ENCODE data around the gene LLGL2.
"Not testable (repeated sequence)": the region's sequence is repeated elsewhere in the genome, so short reads cannot be mapped to it uniquely, and the experiment has no call there.

The LLGL2 gene

DNA sequence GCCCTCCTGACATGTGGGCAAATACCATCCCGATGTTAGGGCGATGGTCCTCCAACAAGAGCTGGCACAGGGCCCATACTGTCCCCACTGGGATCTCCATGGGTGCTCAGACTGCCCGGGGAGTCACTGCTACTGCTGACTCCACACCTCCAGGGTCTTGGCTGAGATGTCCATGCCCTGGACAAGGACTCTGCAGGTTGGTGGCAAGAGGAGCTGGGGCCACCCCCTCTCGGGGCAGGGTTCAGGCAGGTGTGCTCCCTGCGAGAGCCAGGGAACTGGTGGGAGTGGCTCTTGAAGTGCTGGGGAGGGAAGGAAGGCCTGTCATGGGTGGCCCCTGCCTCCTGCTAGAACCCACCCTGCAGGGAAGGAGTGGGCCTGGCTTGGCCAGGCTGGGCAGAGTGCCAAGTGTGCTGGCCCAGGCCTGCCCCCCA, 16.6 kb upstream of the LLGL2 start:
- DNase-seq, result no peak

DNA sequence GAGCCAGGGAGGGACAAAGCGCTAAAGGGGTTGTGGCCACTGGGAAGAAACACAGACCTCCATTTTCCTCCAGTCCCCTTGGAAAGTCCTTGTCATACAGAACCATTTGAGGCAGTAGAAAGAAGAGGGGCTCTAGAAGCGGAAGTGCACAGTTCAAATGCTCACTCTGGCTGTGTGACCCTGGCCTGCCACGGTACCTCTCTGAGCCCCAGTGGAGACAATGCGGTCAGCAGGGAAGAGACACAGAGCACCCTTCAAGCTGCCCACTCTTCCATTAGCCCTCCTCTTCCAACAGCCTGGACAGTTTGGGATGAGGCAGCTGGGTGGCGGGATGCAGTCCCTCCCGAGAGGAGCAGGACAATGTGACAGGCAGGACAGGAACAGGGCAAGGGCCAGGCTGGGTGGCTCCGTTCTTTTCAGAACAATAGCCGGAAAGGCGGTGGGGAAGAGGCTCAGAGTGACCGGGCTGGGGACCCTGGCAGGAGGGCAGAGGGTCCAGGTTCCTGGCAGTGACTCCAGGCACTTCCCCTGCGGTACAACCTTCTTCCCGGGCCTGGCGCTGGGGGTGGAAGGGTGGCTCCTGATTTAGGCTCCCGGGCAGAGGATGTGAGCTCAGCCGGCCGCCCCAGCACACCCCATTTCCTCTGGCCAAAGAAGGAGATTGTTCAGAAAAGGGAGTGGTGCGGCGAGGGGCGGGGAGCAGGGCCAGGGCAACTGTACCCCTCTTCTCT, 15.8 kb upstream of the LLGL2 start:
- DNase-seq, result no peak

GRCh38 chr17:75511270-75511609, 14.3 kb upstream of the LLGL2 start:
- no peak for DNase-seq

- no peak for DNase-seq
Observed at GRCh38 chr17:75511610-75512575, 13.6 kb upstream of the LLGL2 start.

DNA sequence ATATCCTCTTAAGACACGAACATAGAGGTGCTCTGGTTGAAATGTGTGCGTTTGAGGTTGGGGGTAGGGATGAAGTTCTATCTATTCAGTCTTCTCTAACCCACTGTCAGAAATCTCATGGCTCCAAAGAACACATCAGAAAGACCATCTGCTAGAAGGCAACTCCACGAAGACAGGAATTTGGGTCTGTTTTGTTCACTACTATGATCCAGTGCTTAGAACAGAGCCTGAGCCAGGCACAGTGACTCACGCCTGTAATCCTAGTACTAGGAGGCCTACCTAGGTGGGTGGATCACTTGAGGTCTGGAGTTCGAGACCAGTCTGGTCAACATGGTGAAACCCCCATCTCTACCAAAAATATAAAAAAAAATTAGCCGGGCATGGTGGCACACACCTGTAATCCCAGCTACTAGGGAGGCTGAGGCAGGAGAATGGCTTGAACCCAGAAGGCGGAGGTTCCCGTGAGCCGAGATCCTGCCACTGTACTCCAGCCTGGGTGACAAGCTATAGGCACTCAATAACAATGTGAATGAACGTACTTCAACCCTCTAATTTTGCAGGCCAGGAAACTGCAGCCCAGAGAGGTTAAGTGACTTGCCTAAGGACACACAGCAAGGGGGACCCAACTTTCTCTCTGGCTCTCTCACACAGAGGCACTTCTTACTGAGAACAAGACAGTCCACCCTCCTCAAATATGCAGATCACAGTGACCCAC, 12.4 kb upstream of the LLGL2 start:
- no peak for DNase-seq

DNA sequence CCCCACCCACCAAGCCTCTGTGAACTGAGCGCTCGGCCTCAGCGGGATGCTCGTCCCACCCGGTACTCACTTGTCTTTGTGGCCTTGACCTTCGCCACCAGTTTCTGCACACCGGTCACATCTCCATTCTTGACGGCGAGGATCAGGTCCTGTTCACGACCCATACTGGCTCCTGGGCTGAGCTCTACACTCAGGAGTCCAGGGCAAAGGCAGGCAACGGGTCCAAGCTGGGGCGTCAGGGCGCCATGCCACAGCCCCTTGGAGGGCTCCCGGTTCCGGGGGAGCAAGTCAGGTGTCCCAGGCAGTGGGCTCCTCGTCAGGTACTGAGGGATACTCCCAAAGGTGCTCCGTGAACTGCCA, 11.9 kb upstream of the LLGL2 start:
- no peak for DNase-seq

GRCh38 chr17:75514299-75514918, 11.1 kb upstream of the LLGL2 start:
- no peak for DNase-seq

DNA sequence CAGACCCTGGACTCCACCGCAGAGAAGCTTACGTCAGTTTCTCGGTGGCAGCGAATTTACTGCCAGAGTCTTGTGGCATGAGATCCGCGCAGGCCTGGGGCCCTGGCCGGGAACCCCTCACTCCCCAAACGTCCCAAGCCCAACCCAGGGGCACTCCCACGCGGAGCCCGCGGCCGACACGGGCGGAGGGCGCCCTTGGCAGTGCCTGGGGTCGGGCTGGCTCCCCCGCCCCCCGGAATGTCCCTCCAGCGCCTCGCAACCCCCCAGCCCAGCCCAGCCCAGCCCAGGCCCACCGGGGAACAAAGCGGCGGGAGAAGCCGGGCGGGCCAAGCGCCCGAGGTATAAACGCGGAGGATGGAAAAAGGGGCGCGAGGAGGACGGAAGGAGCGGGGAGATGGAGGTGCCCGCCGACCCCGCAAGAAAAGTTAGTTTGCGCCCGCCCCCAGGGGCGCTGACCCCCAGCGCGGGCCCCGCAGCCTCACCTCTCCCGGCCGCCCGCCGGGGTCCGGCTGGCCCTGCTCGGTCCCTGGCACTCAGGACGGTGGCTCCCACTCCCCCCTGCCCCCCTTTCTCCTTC, 10.5 kb upstream of the LLGL2 start:
- DNase-seq, result no peak

DNA sequence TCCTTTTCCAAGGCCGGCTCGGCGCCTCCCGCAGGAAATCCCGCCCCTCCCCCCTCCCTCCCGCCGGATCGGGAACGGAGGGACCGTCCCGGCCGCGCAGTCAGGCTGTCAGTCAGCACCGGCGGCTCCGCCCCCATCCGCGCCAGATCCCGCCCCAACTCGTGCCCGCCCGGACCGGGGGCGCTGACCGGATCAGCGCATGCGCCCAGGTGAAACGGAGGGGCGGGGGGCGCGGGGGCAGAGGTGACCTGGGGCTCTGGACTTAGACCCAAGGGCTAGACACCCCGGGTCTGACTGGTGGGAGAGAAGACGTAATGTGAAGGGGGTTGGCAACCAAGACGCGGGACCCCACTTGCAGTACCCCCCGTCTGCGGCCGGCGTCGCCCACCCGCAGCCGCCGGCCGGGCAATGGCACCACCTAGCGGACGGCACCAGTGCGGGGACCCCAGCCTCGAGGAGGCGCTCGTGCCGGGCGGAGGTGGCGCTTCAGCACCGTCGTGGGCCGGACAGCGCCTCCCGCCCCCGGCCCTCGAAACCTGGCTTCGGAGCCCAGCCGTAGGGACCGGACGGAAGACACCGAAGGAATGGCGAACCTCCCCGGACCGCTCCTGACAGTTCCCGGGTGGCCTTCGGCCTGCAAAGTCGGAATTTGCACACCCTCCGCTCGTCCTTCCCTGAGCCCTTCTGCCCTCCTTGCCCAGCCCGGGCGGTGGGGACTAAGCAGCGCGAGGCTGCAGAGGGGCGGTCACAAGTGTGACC, 9.8 kb upstream of the LLGL2 start, which contains the start of gene CASKIN2:
CASKIN2 (minus strand) TSS at position 42 of the 759 bp plus-strand sequence. CDS start 1,733 bp downstream, outside the sequence.
- peak; percentile 93 for DNase-seq

DNA sequence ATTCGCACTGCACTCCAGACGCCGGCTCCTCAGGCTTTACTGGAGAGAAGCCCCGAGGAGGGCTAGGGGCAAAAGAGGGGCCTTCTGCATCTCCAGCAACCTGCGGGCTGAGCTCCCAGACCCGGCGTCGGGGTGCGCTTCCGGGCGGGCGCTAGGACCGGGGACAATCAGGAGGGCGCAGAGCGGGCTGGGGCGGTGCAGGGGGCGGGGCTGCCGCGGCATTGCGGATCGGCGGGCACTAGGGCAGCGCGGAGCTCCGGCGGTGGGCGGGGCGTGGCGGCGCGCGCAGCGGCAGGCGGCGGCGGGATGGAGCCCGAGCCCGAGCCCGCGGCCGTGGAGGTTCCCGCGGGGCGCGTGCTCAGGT, 9.3 kb upstream of the LLGL2 start, which contains the start of gene TSEN54:
TSEN54 (plus strand) TSS at position 274 of the 364 bp plus-strand sequence; CDS start at position 307, 33 bp downstream.
- DNase-seq, result peak; percentile 90

DNA sequence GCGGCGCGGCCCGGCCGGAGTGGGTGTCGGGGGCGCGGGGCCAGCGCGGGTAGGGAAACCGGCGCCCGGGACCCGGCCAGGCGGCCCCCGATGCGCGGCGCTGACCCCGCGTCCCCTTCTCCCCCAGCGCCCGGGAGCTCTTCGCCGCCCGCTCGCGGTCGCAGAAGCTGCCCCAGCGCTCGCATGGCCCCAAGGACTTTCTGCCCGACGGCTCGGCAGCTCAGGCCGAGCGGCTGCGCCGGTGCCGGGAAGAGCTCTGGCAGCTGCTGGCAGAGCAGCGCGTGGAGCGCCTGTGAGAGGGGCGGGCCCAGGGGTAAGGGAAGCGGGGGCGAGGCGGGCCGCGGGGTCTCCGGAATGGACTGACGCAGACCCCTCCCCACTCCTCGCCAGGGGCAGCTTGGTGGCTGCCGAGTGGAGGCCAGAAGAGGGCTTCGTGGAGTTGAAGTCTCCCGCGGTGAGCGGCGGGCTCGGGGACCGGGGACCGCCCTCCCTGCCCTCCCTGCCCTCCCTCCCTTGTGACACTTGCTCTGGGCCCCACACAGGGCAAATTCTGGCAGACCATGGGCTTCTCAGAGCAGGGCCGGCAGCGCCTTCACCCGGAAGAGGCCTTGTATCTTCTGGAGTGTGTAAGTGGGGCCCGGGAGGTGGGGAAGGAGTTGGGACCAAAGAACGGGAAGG, 8.7 kb upstream of the LLGL2 start:
- no peak for DNase-seq

DNA sequence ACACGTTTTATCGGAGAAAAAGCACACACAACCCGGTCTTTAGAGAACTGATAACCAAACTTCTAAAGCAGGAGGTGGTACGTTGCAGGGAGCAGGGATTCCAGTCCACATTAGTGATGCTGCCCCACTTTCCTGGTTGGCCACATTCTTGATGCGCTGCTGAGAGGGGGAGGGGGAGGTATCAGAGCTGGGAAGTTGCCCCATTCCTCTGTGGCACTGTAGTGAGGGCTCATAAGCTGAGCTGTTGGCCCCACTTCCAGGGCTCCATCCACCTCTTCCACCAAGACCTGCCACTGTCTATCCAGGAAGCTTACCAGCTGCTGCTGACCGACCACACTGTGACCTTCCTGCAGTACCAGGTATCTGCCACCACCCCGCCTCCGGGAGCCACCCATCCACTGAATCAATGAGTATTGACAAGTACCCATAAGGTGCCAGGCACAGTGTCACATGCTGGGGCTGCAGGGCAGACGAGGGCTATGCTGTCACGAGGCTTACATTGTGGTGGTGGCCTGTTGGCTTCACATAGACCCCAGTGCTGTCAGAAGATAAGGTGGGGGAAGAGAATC, 8.1 kb upstream of the LLGL2 start:
- no peak for DNase-seq

- DNase-seq, result no peak
Observed at GRCh38 chr17:75518201-75518600, 7.3 kb upstream of the LLGL2 start.

DNA sequence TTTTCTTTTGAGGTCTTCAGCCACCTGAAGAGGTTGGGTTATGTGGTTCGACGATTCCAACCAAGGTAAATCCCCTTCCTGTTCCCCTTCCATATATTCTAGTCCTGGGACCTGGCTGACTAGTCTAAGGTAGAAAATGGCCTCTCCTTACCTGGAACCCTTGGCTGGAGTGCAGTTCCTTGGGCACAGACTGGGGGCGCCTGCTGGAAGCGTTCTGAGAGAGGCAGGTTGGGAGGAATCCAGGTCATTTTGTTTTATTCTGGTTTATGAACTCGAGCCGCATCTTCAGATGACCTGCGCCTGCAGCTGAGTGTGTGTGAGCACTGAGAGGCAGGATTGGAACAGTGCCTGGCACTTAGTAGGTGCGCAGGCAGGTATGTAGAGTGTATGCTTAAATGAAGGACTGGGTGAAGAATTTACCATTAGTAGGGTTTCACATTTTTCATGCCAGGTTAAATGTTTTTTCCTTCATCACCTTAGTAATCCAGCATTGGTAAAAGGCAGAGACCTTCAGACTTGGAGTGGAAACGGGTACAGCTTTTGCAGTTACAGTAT, 6.4 kb upstream of the LLGL2 start:
- no peak for DNase-seq

DNA sequence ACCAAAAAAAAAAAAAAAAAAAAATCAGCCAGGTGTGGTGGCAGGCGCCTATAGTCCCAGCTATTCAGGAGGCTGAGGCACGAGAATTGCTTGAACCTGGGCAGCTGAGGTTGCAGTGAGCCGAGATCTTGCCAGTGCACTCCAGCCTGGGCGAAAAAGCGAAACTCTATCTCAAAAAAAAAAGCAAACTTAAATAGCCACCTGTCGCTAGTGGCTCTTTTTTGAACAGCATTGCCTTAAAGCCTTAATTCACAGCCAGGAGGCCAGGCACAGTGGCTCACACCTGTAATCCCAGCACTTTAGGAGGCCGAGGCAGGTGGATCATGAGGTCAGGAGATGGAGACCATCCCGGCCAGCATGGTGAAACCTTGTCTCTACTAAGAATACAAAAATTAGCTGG, 5.1 kb upstream of the LLGL2 start:
- not testable (repeated sequence) for DNase-seq

- DNase-seq, result no peak
Observed at GRCh38 chr17:75521290-75521689, 4.2 kb upstream of the LLGL2 start.

DNA sequence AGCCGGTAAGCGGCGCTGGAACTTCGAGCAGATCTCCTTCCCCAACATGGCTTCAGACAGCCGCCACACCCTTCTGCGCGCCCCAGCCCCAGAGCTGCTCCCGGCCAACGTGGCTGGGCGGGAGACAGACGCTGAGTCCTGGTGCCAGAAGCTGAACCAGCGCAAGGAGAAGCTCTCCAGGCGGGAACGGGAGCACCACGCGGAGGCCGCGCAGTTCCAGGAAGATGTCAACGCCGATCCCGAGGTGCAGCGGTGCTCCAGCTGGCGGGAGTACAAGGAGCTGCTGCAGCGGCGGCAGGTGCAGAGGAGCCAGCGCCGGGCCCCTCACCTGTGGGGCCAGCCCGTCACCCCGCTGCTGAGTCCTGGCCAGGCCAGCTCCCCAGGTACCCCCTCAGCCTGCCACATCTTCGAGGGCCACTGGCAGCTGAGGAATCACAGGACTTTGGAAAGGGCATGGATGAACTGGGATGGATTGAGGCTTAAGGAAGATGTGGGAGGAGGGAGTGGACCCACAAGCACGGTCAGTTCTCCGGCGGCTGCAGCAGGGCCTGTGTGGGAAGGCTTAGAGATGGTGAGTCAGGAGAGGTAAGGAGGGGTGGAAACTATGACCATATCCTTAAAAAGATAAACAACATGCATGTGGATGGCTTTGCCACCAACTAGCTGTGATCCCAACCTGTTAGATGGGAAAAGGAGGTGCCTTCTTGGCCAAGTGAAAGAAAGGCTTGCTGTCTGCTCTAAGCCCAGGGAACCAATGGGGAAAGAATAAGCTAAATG, 3.4 kb upstream of the LLGL2 start:
- no peak for DNase-seq

- no peak for DNase-seq
Observed at GRCh38 chr17:75523647-75524046, 1.9 kb upstream of the LLGL2 start.

GRCh38 chr17:75524269-75524969, 1.1 kb upstream of the LLGL2 start:
- no peak for DNase-seq

Data from fibroblast of skin of scalp (primary cell).